ENCODE data around the gene METTL8.

Gene METTL8

GRCh38 chr2:171347591-171348032 lies 86.2 kb downstream of the METTL8 start:
- no peak for TF ChIP-seq CTCF (IDR thresholded peaks at IDR 0.05; ENCODE audit: control insufficient read depth, insufficient read depth, low read depth, low read length, missing control alignments)
- H3K4me3 ChIP-seq (ENCODE audit: control insufficient read depth, low read depth, low read length), result no peak overlapping the region
- peak; percentile 91 for DNase-seq (ENCODE audit: low read depth)

- TF ChIP-seq CTCF (IDR thresholded peaks at IDR 0.05; ENCODE audit: control insufficient read depth, insufficient read depth, low read depth, low read length, missing control alignments), result no peak
- H3K4me3 ChIP-seq (ENCODE audit: control insufficient read depth, low read depth, low read length), result no peak overlapping the region
- no peak for DNase-seq (ENCODE audit: low read depth)
Measured at GRCh38 chr2:171346723-171347557, 86.8 kb downstream of the METTL8 start.

- no peak for DNase-seq (ENCODE audit: low read depth)
- H3K4me3 ChIP-seq (ENCODE audit: control insufficient read depth, low read depth, low read length), result no peak overlapping the region
- TF ChIP-seq CTCF (IDR thresholded peaks at IDR 0.05; ENCODE audit: control insufficient read depth, insufficient read depth, low read depth, low read length, missing control alignments), result no peak
Measured at GRCh38 chr2:171345971-171346722, 87.6 kb downstream of the METTL8 start.

- no peak for TF ChIP-seq CTCF (IDR thresholded peaks at IDR 0.05; ENCODE audit: control insufficient read depth, insufficient read depth, low read depth, low read length, missing control alignments)
- H3K4me3 ChIP-seq (ENCODE audit: control insufficient read depth, low read depth, low read length), result no peak overlapping the region
- no peak for DNase-seq (ENCODE audit: low read depth)
Measured at GRCh38 chr2:171344182-171344581, 89.6 kb downstream of the METTL8 start.

- TF ChIP-seq CTCF (IDR thresholded peaks at IDR 0.05; ENCODE audit: control insufficient read depth, insufficient read depth, low read depth, low read length, missing control alignments), result no peak
- H3K4me3 ChIP-seq (ENCODE audit: control insufficient read depth, low read depth, low read length), result no peak overlapping the region
- DNase-seq (ENCODE audit: low read depth), result peak; percentile 29
Measured at GRCh38 chr2:171342067-171342413, 91.8 kb downstream of the METTL8 start.

- no peak for TF ChIP-seq CTCF (IDR thresholded peaks at IDR 0.05; ENCODE audit: control insufficient read depth, insufficient read depth, low read depth, low read length, missing control alignments)
- H3K4me3 ChIP-seq (ENCODE audit: control insufficient read depth, low read depth, low read length), result no peak overlapping the region
- no peak for DNase-seq (ENCODE audit: low read depth)
Measured at GRCh38 chr2:171341394-171342066, 92.3 kb downstream of the METTL8 start.

Data from AG09309 (cell line).